Mesenchymal stem cell (in vitro differentiated cells and primary cell): ENCODE results near the gene VARS1.

Experiments
- DNase-seq: peaks from one replicate; pipeline ENCODE4 v3.0.0-alpha.2; 2013
- H2AFZ ChIP-seq: one replicate; pipeline ENCODE4 v1.6.1; 2013; ENCODE audit warnings: low read depth, mild to moderate bottlenecking, control low read depth, inconsistent platforms, low read length, moderate library complexity
- H2AK5ac ChIP-seq: 2 replicates; pipeline ENCODE4 v1.6.1; 2013; ENCODE audit warnings: low read length, moderate library complexity, mild to moderate bottlenecking, inconsistent platforms; ENCODE audit not compliant: severe bottlenecking
- H2BK120ac ChIP-seq: one replicate; pipeline ENCODE4 v1.6.1; 2013; ENCODE audit warnings: low read depth, mild to moderate bottlenecking, inconsistent platforms, low read length, moderate library complexity
- H2BK12ac ChIP-seq, 2 experiments: one replicate each; pipeline ENCODE4 v1.6.1; 2013; ENCODE audit warnings: inconsistent platforms in 2 of 2, low read length in 2 of 2, mild to moderate bottlenecking in 2 of 2, moderate library complexity in 2 of 2, control low read depth in 1 of 2
- H2BK15ac ChIP-seq: one replicate; pipeline ENCODE4 v1.6.1; 2013; ENCODE audit warnings: mild to moderate bottlenecking, low read depth, inconsistent platforms; ENCODE audit not compliant: poor library complexity, severe bottlenecking
- H2BK5ac ChIP-seq: 2 replicates; pipeline ENCODE4 v1.6.1; 2013; ENCODE audit warnings: low read depth, mild to moderate bottlenecking, low read length, control low read depth, inconsistent platforms; ENCODE audit not compliant: poor library complexity, severe bottlenecking
- H3K14ac ChIP-seq, 2 experiments: one replicate each; pipeline ENCODE4 v1.6.1; 2013; ENCODE audit warnings: inconsistent platforms in 2 of 2, low read length in 2 of 2, control low read depth in 1 of 2, mild to moderate bottlenecking in 1 of 2, moderate library complexity in 1 of 2
- H3K18ac ChIP-seq, 2 experiments: one replicate each; pipeline ENCODE4 v1.6.1; 2013; ENCODE audit warnings: inconsistent platforms in 2 of 2, low read length in 2 of 2, control low read depth in 1 of 2, low read depth in 1 of 2, mild to moderate bottlenecking in 1 of 2
- H3K23ac ChIP-seq, 2 experiments: one replicate each; pipeline ENCODE4 v1.6.1; 2013; ENCODE audit warnings: inconsistent platforms in 2 of 2, low read length in 2 of 2, mild to moderate bottlenecking in 2 of 2, moderate library complexity in 2 of 2, control low read depth in 1 of 2
- H3K27ac ChIP-seq: 2 replicates; pipeline ENCODE4 v1.5.1; 2013; ENCODE audit warnings: mild to moderate bottlenecking, moderate library complexity, low read length, control low read depth, inconsistent platforms; ENCODE audit not compliant: poor library complexity, severe bottlenecking
- H3K27me3 ChIP-seq, 2 experiments: 2 replicates each; pipeline versions ENCODE4 v1.6.1 to v1.7.0; 2013; ENCODE audit warnings: low read length in 2 of 2, mild to moderate bottlenecking in 2 of 2, moderate library complexity in 2 of 2, control low read depth in 1 of 2, inconsistent platforms in 1 of 2; ENCODE audit not compliant: control insufficient read depth in 1 of 2, insufficient read depth in 1 of 2
- H3K36me3 ChIP-seq, 2 experiments: 2 replicates each; pipeline versions ENCODE4 v1.6.1 to v1.7.0; 2013; ENCODE audit warnings: low read length in 2 of 2, control low read depth in 1 of 2, inconsistent platforms in 1 of 2, low read depth in 1 of 2, mild to moderate bottlenecking in 1 of 2; ENCODE audit not compliant: insufficient read depth in 2 of 2, control insufficient read depth in 1 of 2
- H3K4ac ChIP-seq, 2 experiments: one replicate each; pipeline ENCODE4 v1.6.1; 2013; ENCODE audit warnings: inconsistent platforms in 2 of 2, low read length in 2 of 2, mild to moderate bottlenecking in 2 of 2, moderate library complexity in 2 of 2, control low read depth in 1 of 2, low read depth in 1 of 2
- H3K4me1 ChIP-seq: 2 replicates; pipeline ENCODE4 v1.6.1; 2013; ENCODE audit warnings: low read depth, low read length, control low read depth; ENCODE audit not compliant: control insufficient read depth, insufficient read depth
- H3K4me2 ChIP-seq: 2 replicates; pipeline ENCODE4 v1.6.1; 2013; ENCODE audit warnings: low read length, mild to moderate bottlenecking, inconsistent platforms; ENCODE audit not compliant: poor library complexity, severe bottlenecking
- H3K4me3 ChIP-seq, 2 experiments: 2 replicates each; pipeline versions ENCODE4 v1.5.1 to v1.7.0; 2013; ENCODE audit warnings: low read length in 2 of 2, mild to moderate bottlenecking in 2 of 2, control low read depth in 1 of 2, low read depth in 1 of 2; ENCODE audit not compliant: insufficient read depth in 1 of 2
- H3K79me1 ChIP-seq: replicated peaks from 2 replicates; pipeline ENCODE4 v1.6.1; 2013; ENCODE audit warnings: mild to moderate bottlenecking, control low read depth, low read length, inconsistent platforms; ENCODE audit not compliant: poor library complexity, severe bottlenecking
- H3K9ac ChIP-seq: 2 replicates; pipeline ENCODE4 v1.7.0; 2013; ENCODE audit warnings: mild to moderate bottlenecking, low read length, moderate library complexity
- H3K9me3 ChIP-seq: 2 replicates; pipeline ENCODE4 v1.7.0; 2013; ENCODE audit warnings: mild to moderate bottlenecking, low read length; ENCODE audit not compliant: control insufficient read depth
- H4K8ac ChIP-seq: one replicate; pipeline ENCODE4 v1.6.1; 2013; ENCODE audit warnings: inconsistent platforms, mild to moderate bottlenecking, low read length, moderate library complexity
- H4K91ac ChIP-seq: one replicate; pipeline ENCODE4 v1.6.1; 2013; ENCODE audit warnings: mild to moderate bottlenecking, low read length, inconsistent platforms
- WGBS: methylation state at CpG from one replicate; pipeline ENCODE4 v1.1.7; 2013; ENCODE audit warnings: mixed read lengths; 5-methylcytosine and 5-hydroxymethylcytosine counted together

The VARS1 gene

DNA sequence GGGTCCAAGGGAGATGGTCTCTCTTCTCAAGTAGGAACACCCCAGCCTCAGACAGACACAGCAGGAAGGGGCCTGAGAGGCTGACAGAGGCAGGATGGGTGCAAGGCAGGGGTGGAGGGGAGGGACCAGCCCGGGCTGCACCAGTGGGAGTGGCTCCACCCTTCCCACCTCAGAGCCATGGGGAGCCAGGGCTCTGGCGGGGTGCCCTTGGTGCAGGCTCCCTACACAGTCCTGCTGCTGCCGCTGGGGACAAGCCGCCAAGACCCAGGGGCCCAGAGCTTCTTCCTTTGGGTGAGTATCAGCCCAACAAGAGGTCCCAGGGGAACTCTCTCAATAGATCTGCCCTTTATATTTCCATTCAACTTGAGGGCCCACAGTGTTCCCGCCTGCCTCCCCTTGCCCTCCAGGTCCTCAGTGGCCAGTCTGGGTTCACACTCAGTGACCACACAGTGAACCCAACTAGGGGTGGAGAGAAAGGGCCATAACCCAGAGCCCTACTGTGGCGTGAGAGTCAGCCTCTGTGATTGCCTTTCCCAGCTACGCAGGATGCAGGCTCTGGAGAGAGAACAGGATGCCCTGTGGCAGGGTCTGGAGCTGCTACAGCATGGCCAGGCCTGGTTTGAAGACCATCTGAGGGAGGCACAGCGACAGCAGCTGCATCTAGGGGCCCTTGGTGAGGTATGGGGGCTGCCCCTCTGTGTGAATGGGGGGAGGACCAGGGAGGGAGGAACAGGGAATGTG is 32.5 kb downstream of the VARS1 start:
- Histone ChIP-seq H3K27ac (no peak overlapping the region), H2AK5ac (peak overlapping the region; percentile 53), H2BK15ac (peak overlapping the region; percentile 36), H3K36me3 (peaks cover 15 to 27% of the 10 kb centered on the region in 2 experiments), H3K4me1 (peaks cover 12% of the 10 kb centered on the region), H4K91ac (peak overlapping the region; percentile 98), H3K4ac (peak overlapping the region; percentile 42 to 78), H3K4me2 (no peak overlapping the region), H3K4me3 (no peak overlapping the region), H3K79me1 (no peaks in the 10 kb centered on the region), H3K14ac (peak overlapping the region in 1 of 2 experiments; percentile 61), H3K23ac (no peak overlapping the region), H2BK12ac (peak overlapping the region; percentile 59 to 83), H2AFZ (peak overlapping the region; percentile 20), H3K9me3 (no peaks in the 10 kb centered on the region), H2BK120ac (peak overlapping the region; percentile 64), H3K18ac (peak overlapping the region; percentile 80 to 84), H3K27me3 (peaks cover 0 to 6% of the 10 kb centered on the region in 2 experiments), H2BK5ac (no peak overlapping the region), H4K8ac (peak overlapping the region; percentile 94), H3K9ac (peak overlapping the region; percentile 47)
- DNase-seq, result no peak
- WGBS, result 84% methylated on average over 8 of the region's 8 CpGs

DNA sequence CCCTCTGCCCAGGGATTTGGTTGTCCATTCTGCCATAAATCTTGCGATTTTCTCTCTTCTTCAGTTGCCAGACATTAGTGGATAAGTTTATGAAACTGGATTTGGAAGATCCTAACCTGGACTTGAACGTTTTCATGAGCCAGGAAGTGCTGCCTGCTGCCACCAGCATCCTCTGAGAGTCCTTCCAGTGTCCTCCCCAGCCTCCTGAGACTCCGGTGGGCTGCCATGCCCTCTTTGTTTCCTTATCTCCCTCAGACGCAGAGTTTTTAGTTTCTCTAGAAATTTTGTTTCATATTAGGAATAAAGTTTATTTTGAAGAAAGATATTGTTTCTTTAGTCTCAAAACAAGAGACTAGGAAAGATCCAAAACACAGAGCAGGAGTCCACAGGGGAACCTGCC is 33.2 kb downstream of the VARS1 start, which contains the start of gene SAPCD1:
SAPCD1 (plus strand) TSS at position 301 of the 400 bp plus-strand sequence. CDS start 399 bp downstream, outside the sequence.
- H4K91ac ChIP-seq, result peak within 1 kb of the TSS; percentile 98
- H3K18ac ChIP-seq, result peak within 1 kb of the TSS; percentile 80 to 84
- peaks cover 0 to 6% of the 10 kb centered on the region in 2 experiments for H3K27me3 ChIP-seq
- H3K4me2 ChIP-seq, result no peak within 1 kb of the TSS
- H3K9me3 ChIP-seq, result no peaks in the 10 kb centered on the region
- H2BK12ac ChIP-seq, result peak within 1 kb of the TSS; percentile 59 to 83
- peak within 1 kb of the TSS; percentile 20 for H2AFZ ChIP-seq
- H3K4me3 ChIP-seq, result no peak within 1 kb of the TSS
- no peak within 1 kb of the TSS for H3K23ac ChIP-seq
- H4K8ac ChIP-seq, result peak within 1 kb of the TSS; percentile 94
- no peak within 1 kb of the TSS for H2BK5ac ChIP-seq
- H3K27ac ChIP-seq, result no peak within 1 kb of the TSS
- H3K36me3 ChIP-seq, result peaks cover 15 to 27% of the 10 kb centered on the region in 2 experiments
- 87% methylated on average over 3 of the region's 4 CpGs for WGBS
- H2AK5ac ChIP-seq, result peak within 1 kb of the TSS; percentile 53
- peak within 1 kb of the TSS in 1 of 2 experiments; percentile 61 for H3K14ac ChIP-seq
- peak within 1 kb of the TSS; percentile 64 for H2BK120ac ChIP-seq
- peak within 1 kb of the TSS; percentile 36 for H2BK15ac ChIP-seq
- peaks cover 12% of the 10 kb centered on the region for H3K4me1 ChIP-seq
- no peaks in the 10 kb centered on the region for H3K79me1 ChIP-seq
- peak within 1 kb of the TSS; percentile 47 for H3K9ac ChIP-seq
- no peak for DNase-seq
- H3K4ac ChIP-seq, result peak within 1 kb of the TSS; percentile 42 to 78

DNA sequence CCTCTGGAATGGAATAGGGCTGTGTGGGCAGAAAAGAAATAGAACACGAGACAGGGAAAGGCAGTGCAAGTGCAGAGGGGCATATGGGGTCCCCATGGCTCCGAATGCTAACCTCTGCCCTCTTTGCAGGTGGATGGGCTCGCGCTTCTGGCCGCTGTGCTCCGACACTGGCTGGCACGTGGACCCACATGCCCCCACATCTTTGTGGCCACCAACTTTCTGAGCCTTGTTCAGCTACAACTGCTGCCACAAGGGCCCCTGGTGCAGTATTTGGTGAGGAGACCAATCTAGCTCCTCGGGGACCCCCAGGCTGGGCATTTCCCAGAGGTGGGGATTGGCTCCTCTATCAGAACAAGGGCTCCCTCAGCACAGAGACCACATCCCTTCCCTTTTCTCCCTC is 34.2 kb downstream of the VARS1 start:
- Histone ChIP-seq H2BK5ac (no peak overlapping the region), H4K8ac (no peak overlapping the region), H3K9me3 (no peaks in the 10 kb centered on the region), H3K18ac (no peak overlapping the region), H2BK120ac (no peak overlapping the region), H3K4ac (no peak overlapping the region), H3K27me3 (peaks cover 0 to 5% of the 10 kb centered on the region in 2 experiments), H3K36me3 (peaks cover 15 to 27% of the 10 kb centered on the region in 2 experiments), H3K4me3 (no peak overlapping the region), H3K4me2 (no peak overlapping the region), H2BK12ac (no peak overlapping the region), H3K4me1 (peaks cover 6% of the 10 kb centered on the region), H3K27ac (no peak overlapping the region), H3K14ac (no peak overlapping the region), H3K23ac (no peak overlapping the region), H2AK5ac (no peak overlapping the region), H3K79me1 (no peaks in the 10 kb centered on the region), H2BK15ac (no peak overlapping the region), H2AFZ (no peak overlapping the region), H4K91ac (no peak overlapping the region), H3K9ac (no peak overlapping the region)
- no peak for DNase-seq
- 99% methylated on average over 7 of the region's 8 CpGs for WGBS

DNA sequence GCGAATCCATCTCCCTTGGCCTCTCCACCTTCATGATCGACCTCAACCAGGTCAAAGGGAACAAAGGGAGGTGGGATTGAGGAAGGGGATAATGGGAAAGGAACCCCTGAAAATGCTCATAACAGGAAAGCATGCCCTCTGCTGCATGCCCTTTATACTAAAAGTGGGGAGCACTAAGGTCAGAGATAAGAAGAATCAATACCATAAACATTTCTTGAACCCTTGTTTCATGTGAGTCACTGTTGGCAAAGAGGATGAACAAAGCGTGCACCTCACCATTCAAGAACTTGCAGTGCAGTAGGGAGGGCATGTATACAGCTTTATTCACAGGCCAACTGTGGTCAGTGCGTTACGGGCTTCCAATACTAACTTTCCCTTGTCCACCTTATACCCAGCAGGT is 34.8 kb downstream of the VARS1 start:
- peaks cover 15 to 27% of the 10 kb centered on the region in 2 experiments for H3K36me3 ChIP-seq
- H3K79me1 ChIP-seq, result no peaks in the 10 kb centered on the region
- 99% methylated on average over 3 of the region's 5 CpGs for WGBS
- no peak overlapping the region for H2BK5ac ChIP-seq
- H3K27me3 ChIP-seq, result no peaks in the 10 kb centered on the region
- no peak overlapping the region for H3K14ac ChIP-seq
- H3K9me3 ChIP-seq, result no peaks in the 10 kb centered on the region
- H2AK5ac ChIP-seq, result no peak overlapping the region
- no peak overlapping the region for H2AFZ ChIP-seq
- H4K91ac ChIP-seq, result no peak overlapping the region
- H2BK15ac ChIP-seq, result no peak overlapping the region
- H3K4me3 ChIP-seq, result no peak overlapping the region
- peaks cover 5% of the 10 kb centered on the region for H3K4me1 ChIP-seq
- no peak overlapping the region for H4K8ac ChIP-seq
- no peak overlapping the region for H3K27ac ChIP-seq
- H3K4ac ChIP-seq, result no peak overlapping the region
- no peak overlapping the region for H3K23ac ChIP-seq
- H3K18ac ChIP-seq, result no peak overlapping the region
- H3K9ac ChIP-seq, result no peak overlapping the region
- no peak overlapping the region for H2BK120ac ChIP-seq
- no peak overlapping the region for H3K4me2 ChIP-seq
- H2BK12ac ChIP-seq, result no peak overlapping the region
- no peak for DNase-seq
